Stromal cell of bone marrow (primary cell): ENCODE results near the gene MBP.
A peak's percentile ranks its signal among the peaks of the same experiment; 100 is the strongest.

Source experiments
- DNase-seq: peaks from one replicate; pipeline ENCODE4 v3.0.0-alpha.2; 2012; ENCODE audit warnings: low read depth

The MBP gene

DNA sequence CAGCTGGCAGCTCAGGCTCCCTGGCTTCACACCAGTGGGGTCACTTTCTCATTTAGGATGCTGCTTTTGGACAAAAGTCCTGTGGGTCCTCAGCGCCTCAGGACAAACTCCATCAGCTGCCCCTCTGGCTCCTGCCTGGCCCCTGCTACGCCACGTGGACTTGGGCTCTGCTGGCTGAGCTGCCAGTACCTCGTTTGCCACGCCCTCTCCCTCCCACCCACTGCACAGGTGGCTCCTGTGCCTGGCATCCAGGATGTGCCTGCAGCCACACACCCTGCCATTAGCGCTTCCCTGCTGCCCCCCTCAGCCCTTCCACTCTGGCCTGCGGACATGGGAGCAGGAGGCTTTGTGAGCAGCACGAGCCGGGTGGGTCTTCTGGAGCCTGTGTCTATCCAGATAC lies 191.3 kb downstream of the MBP start:
- DNase-seq: no peak

- no peak for DNase-seq
Observed at GRCh38 chr18:76938619-76939018, 194.0 kb downstream of the MBP start.

DNA sequence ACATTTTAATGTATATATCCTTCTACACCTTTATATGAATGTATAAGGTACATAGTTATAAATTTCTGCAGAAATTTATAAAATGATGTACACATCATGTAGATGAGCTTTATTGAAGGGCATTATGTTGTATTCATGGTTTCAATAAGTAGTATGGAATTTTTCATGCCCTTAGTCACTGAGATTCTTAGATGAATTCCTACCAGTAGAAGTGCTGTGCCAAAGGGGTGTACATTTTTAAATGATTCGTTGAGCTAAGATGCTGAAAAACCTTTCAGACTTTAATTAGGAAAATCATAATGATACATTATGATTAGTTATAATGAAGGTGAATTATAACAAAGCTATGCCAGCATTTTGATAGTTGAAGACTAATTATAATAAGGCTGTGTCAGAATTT lies 195.0 kb downstream of the MBP start:
- DNase-seq: no peak

- DNase-seq: no peak
Observed at GRCh38 chr18:76936877-76937276, 195.7 kb downstream of the MBP start.

GRCh38 chr18:76935722-76936337 lies 196.8 kb downstream of the MBP start:
- DNase-seq: no peak

- peak; percentile 77 for DNase-seq
Observed at GRCh38 chr18:76932026-76932819, 200.4 kb downstream of the MBP start.

- DNase-seq: no peak
Observed at GRCh38 chr18:76931171-76931570, 201.4 kb downstream of the MBP start.
